ENCODE measurements around the gene NARS2.

Gene NARS2

GRCh38 chr11:78551066-78551465 lies 23.6 kb downstream of the NARS2 start:
- no peaks in the 10 kb centered on the region for H3K27me3 Mint-ChIP-seq

GRCh38 chr11:78549624-78550409 lies 24.8 kb downstream of the NARS2 start:
- Mint-ChIP-seq H3K4me1 (no peaks in the 10 kb centered on the region), H3K27ac (ENCODE audit: low read depth) (no peak overlapping the region), H3K36me3 (ENCODE audit: insufficient read depth) (no peaks in the 10 kb centered on the region), H3K9me3 (no peaks in the 10 kb centered on the region), H3K27me3 (no peaks in the 10 kb centered on the region), H3K4me3 (no peak overlapping the region)
- DNase-seq (ENCODE audit: low spot score in 2 of 2): no peak
- ATAC-seq (replicated peaks; ENCODE audit: extremely low read depth, poor library complexity, severe bottlenecking): no peak

More at GRCh38 chr11:78551066-78551465, 23.6 kb downstream of the NARS2 start:
- H3K9me3 Mint-ChIP-seq: no peaks in the 10 kb centered on the region
- DNase-seq (ENCODE audit: low spot score in 2 of 2): no peak
- H3K36me3 Mint-ChIP-seq (ENCODE audit: insufficient read depth): peaks cover 3% of the 10 kb centered on the region
- peaks cover 9% of the 10 kb centered on the region for H3K4me1 Mint-ChIP-seq
- H3K27ac Mint-ChIP-seq (ENCODE audit: low read depth): no peak overlapping the region
- no peak overlapping the region for H3K4me3 Mint-ChIP-seq
- no peak for ATAC-seq (replicated peaks; ENCODE audit: extremely low read depth, poor library complexity, severe bottlenecking)

GRCh38 chr11:78548911-78549590 lies 25.6 kb downstream of the NARS2 start:
- ATAC-seq (replicated peaks; ENCODE audit: extremely low read depth, poor library complexity, severe bottlenecking) (no peak), DNase-seq (ENCODE audit: low spot score in 2 of 2) (no peak)
- H3K9me3 Mint-ChIP-seq: no peaks in the 10 kb centered on the region
- no peak overlapping the region for H3K4me3 Mint-ChIP-seq
- peaks cover 1% of the 10 kb centered on the region for H3K4me1 Mint-ChIP-seq
- peaks cover 2% of the 10 kb centered on the region for H3K36me3 Mint-ChIP-seq (ENCODE audit: insufficient read depth)
- H3K27ac Mint-ChIP-seq (ENCODE audit: low read depth): no peak overlapping the region
- H3K27me3 Mint-ChIP-seq: no peaks in the 10 kb centered on the region

- Mint-ChIP-seq H3K9me3 (no peaks in the 10 kb centered on the region), H3K4me1 (peaks cover 5% of the 10 kb centered on the region), H3K4me3 (no peak overlapping the region), H3K36me3 (ENCODE audit: insufficient read depth) (peaks cover 2% of the 10 kb centered on the region), H3K27me3 (no peaks in the 10 kb centered on the region), H3K27ac (ENCODE audit: low read depth) (no peak overlapping the region)
- ATAC-seq (replicated peaks; ENCODE audit: extremely low read depth, poor library complexity, severe bottlenecking): no peak
- no peak for DNase-seq (ENCODE audit: low spot score in 2 of 2)
Measured at GRCh38 chr11:78547931-78548705, 26.5 kb downstream of the NARS2 start.

GRCh38 chr11:78542007-78542406 lies 32.7 kb downstream of the NARS2 start:
- no peak for ATAC-seq (replicated peaks; ENCODE audit: extremely low read depth, poor library complexity, severe bottlenecking)
- peaks cover 8% of the 10 kb centered on the region for H3K36me3 Mint-ChIP-seq (ENCODE audit: insufficient read depth)
- no peak overlapping the region for H3K27ac Mint-ChIP-seq (ENCODE audit: low read depth)
- H3K4me3 Mint-ChIP-seq: no peak overlapping the region
- H3K27me3 Mint-ChIP-seq: no peaks in the 10 kb centered on the region
- no peaks in the 10 kb centered on the region for H3K9me3 Mint-ChIP-seq
- DNase-seq (ENCODE audit: low spot score in 2 of 2): no peak
- peaks cover 5% of the 10 kb centered on the region for H3K4me1 Mint-ChIP-seq

- DNase-seq (ENCODE audit: low spot score in 2 of 2) (no peak), ATAC-seq (replicated peaks; ENCODE audit: extremely low read depth, poor library complexity, severe bottlenecking) (no peak)
- peaks cover 5% of the 10 kb centered on the region for H3K4me1 Mint-ChIP-seq
- H3K4me3 Mint-ChIP-seq: no peak overlapping the region
- H3K27me3 Mint-ChIP-seq: no peaks in the 10 kb centered on the region
- no peak overlapping the region for H3K27ac Mint-ChIP-seq (ENCODE audit: low read depth)
- H3K36me3 Mint-ChIP-seq (ENCODE audit: insufficient read depth): peaks cover 8% of the 10 kb centered on the region
- H3K9me3 Mint-ChIP-seq: no peaks in the 10 kb centered on the region
Measured at GRCh38 chr11:78541537-78541936, 33.1 kb downstream of the NARS2 start.

GRCh38 chr11:78540256-78540655 lies 34.4 kb downstream of the NARS2 start:
- ATAC-seq (replicated peaks; ENCODE audit: extremely low read depth, poor library complexity, severe bottlenecking) (no peak), DNase-seq (ENCODE audit: low spot score in 2 of 2) (no peak)
- Mint-ChIP-seq H3K9me3 (no peaks in the 10 kb centered on the region), H3K4me3 (no peak overlapping the region), H3K36me3 (ENCODE audit: insufficient read depth) (peaks cover 10% of the 10 kb centered on the region), H3K27me3 (no peaks in the 10 kb centered on the region), H3K4me1 (peaks cover 5% of the 10 kb centered on the region), H3K27ac (ENCODE audit: low read depth) (no peak overlapping the region)

GRCh38 chr11:78539506-78539905 lies 35.2 kb downstream of the NARS2 start:
- H3K27me3 Mint-ChIP-seq: no peaks in the 10 kb centered on the region
- H3K36me3 Mint-ChIP-seq (ENCODE audit: insufficient read depth): peaks cover 12% of the 10 kb centered on the region
- H3K27ac Mint-ChIP-seq (ENCODE audit: low read depth): no peak overlapping the region
- H3K9me3 Mint-ChIP-seq: no peaks in the 10 kb centered on the region
- ATAC-seq (replicated peaks; ENCODE audit: extremely low read depth, poor library complexity, severe bottlenecking): no peak
- peaks cover 5% of the 10 kb centered on the region for H3K4me1 Mint-ChIP-seq
- DNase-seq (ENCODE audit: low spot score in 2 of 2): no peak
- no peak overlapping the region for H3K4me3 Mint-ChIP-seq

- peaks cover 10% of the 10 kb centered on the region for H3K36me3 Mint-ChIP-seq (ENCODE audit: insufficient read depth)
- H3K4me1 Mint-ChIP-seq: no peaks in the 10 kb centered on the region
- H3K9me3 Mint-ChIP-seq: no peaks in the 10 kb centered on the region
- H3K27me3 Mint-ChIP-seq: no peaks in the 10 kb centered on the region
- ATAC-seq (replicated peaks; ENCODE audit: extremely low read depth, poor library complexity, severe bottlenecking) (no peak), DNase-seq (ENCODE audit: low spot score in 2 of 2) (no peak)
- no peak overlapping the region for H3K27ac Mint-ChIP-seq (ENCODE audit: low read depth)
- no peak overlapping the region for H3K4me3 Mint-ChIP-seq
Measured at GRCh38 chr11:78536933-78537332, 37.7 kb downstream of the NARS2 start.

- Mint-ChIP-seq H3K9me3 (no peaks in the 10 kb centered on the region), H3K27ac (ENCODE audit: low read depth) (no peak overlapping the region), H3K4me3 (no peak overlapping the region), H3K27me3 (no peaks in the 10 kb centered on the region), H3K36me3 (ENCODE audit: insufficient read depth) (peaks cover 10% of the 10 kb centered on the region), H3K4me1 (no peaks in the 10 kb centered on the region)
- ATAC-seq (replicated peaks; ENCODE audit: extremely low read depth, poor library complexity, severe bottlenecking) (no peak), DNase-seq (ENCODE audit: low spot score in 2 of 2) (no peak)
Measured at GRCh38 chr11:78535920-78536319, 38.7 kb downstream of the NARS2 start.

GRCh38 chr11:78535027-78535426 lies 39.6 kb downstream of the NARS2 start:
- no peaks in the 10 kb centered on the region for H3K4me1 Mint-ChIP-seq

GRCh38 chr11:78533399-78533798 lies 41.3 kb downstream of the NARS2 start:
- Mint-ChIP-seq H3K27ac (ENCODE audit: low read depth) (no peak overlapping the region), H3K36me3 (ENCODE audit: insufficient read depth) (peaks cover 8% of the 10 kb centered on the region), H3K9me3 (no peaks in the 10 kb centered on the region), H3K27me3 (no peaks in the 10 kb centered on the region), H3K4me1 (no peaks in the 10 kb centered on the region), H3K4me3 (no peak overlapping the region)
- DNase-seq (ENCODE audit: low spot score in 2 of 2) (no peak), ATAC-seq (replicated peaks; ENCODE audit: extremely low read depth, poor library complexity, severe bottlenecking) (no peak)

More at GRCh38 chr11:78535027-78535426, 39.6 kb downstream of the NARS2 start:
- no peaks in the 10 kb centered on the region for H3K9me3 Mint-ChIP-seq
- ATAC-seq (replicated peaks; ENCODE audit: extremely low read depth, poor library complexity, severe bottlenecking) (no peak), DNase-seq (ENCODE audit: low spot score in 2 of 2) (no peak)
- no peak overlapping the region for H3K27ac Mint-ChIP-seq (ENCODE audit: low read depth)
- no peaks in the 10 kb centered on the region for H3K27me3 Mint-ChIP-seq
- H3K4me3 Mint-ChIP-seq: no peak overlapping the region
- peaks cover 12% of the 10 kb centered on the region for H3K36me3 Mint-ChIP-seq (ENCODE audit: insufficient read depth)

Measured in central memory CD8-positive, alpha-beta T cell (primary cell).